GM12892 (cell line): Measurements from ENCODE around the gene POU2F1.
"Not testable (repeated sequence)": the region's sequence is repeated elsewhere in the genome, so short reads cannot be mapped to it uniquely, and the experiment has no call there.

ENCODE experiments used
- DNase-seq: peaks from one replicate; pipeline ENCODE4 v3.0.0; 2011; ENCODE audit not compliant: insufficient read length
- FAIRE-seq: peaks from 2 replicates; lab custom pipeline; 2011; peaks lifted over from hg19 to GRCh38; lab: Jason Lieb, UNC
- POLR2A ChIP-seq: IDR thresholded peaks from 2 replicates; pipeline ENCODE4 v1.6.1; 2011; ENCODE audit warnings: low read depth, low read length, control low read depth
- POLR2AphosphoS5 ChIP-seq: IDR thresholded peaks from 2 replicates; pipeline ENCODE4 v1.6.1; 2011; ENCODE audit warnings: low read depth, low read length, control low read depth
- TAF1 ChIP-seq: IDR thresholded peaks from 2 replicates; pipeline ENCODE4 v1.6.1; 2011; ENCODE audit warnings: low read depth, mild to moderate bottlenecking, control low read depth, low read length, borderline replicate concordance

POU2F1 gene

DNA sequence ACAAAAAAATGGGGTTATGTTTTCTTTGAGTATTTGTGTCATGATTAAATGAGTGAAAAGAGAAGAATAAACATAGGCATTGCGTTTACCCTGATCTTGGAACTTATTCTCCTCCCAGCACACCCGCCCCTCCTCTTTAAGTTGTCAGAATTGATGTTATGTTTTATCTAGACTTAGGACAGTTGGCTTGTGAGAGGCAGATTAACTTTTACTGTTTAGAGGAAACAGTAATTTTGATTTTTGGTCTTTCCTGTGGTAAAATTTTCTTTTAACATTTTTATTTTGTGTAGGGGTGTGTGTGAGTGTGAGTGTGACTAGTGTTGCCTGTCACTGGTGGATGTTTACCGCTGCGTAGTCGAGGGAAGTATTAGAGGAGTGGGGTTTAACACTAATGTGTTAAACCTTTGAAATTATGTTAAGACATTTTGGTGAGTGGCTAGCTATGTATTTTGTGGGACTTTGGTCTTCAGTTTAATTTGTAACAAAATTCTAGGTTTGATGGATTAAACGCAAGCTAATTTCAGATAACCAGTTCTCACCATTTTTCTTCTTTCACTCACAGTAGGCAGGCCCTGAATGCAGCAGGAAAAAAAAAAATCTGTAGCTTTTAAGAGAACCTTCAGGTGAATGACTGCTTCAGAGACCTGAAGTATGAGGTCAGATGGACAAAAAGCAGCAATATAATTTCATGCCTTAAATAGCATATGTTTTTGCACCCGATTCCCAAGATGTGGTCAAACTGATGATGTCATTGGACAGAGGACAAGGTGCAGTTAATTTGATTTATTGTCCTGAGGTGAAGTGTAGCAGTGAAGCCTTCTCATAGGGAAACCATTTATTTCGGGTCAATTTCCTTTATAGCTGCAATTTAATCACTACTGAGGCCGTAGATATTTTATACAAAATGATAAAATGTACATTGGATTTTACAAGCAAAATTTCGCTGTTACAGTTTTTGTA, 2.7 kb downstream of the POU2F1 start:
- TF ChIP-seq POLR2A (no peak), TAF1 (no peak), POLR2AphosphoS5 (no peak)
- DNase-seq (no peak), FAIRE-seq (peak; percentile 17)

DNA sequence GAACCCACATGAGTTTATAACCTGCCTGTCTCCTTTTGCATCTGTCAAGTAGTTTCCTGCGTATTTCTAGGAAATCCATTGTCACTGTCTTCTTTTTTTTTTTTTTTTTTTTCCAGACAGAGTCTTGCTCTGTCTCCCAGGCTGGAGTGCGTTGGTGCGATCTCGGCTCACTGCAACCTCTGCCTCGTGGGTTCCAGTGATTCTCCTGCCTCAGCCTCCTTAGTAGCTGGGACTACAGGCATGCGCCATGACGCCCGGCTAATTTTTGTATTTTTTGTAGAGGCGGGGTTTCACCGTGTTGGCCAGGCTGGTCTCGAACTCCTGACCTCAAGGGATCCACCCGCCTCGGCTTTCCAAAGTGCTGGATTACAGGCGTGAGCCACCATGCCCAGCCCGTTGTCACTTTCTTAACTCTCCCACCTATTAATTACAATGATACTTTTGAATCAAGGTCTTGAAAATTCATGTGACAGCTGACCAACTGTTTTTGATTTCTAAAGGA, 4.1 kb downstream of the POU2F1 start:
- not testable (repeated sequence) for DNase-seq, FAIRE-seq

DNA sequence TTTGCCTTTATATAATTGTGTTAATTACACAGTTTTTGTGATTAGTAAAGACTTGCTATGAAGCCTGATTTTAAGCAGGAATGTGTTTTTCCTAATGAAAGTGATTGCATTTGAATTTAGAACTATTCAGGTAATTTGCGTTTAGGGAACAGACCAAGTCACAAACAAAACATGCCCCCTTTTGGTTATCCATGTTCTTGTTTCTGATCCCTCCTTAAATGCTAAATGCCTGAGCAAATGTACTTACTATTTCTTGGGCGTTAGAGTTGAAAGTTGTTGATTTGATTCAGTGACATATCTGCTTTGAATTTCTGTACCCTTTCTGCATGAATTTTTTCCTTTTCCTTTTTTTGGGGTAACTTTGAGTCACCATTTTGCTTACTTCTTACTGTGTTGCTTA, 5.2 kb downstream of the POU2F1 start:
- no peak for FAIRE-seq

GRCh38 chr1:167227934-167228378, 7.3 kb downstream of the POU2F1 start:
- no peak for TF ChIP-seq POLR2A
- TF ChIP-seq TAF1 = no peak
- TF ChIP-seq POLR2AphosphoS5 = no peak
- FAIRE-seq = no peak

More for the DNA sequence above, 5.2 kb downstream of the POU2F1 start:
- TF ChIP-seq POLR2A = no peak
- no peak for TF ChIP-seq POLR2AphosphoS5
- TF ChIP-seq TAF1 = no peak
- no peak for DNase-seq

DNA sequence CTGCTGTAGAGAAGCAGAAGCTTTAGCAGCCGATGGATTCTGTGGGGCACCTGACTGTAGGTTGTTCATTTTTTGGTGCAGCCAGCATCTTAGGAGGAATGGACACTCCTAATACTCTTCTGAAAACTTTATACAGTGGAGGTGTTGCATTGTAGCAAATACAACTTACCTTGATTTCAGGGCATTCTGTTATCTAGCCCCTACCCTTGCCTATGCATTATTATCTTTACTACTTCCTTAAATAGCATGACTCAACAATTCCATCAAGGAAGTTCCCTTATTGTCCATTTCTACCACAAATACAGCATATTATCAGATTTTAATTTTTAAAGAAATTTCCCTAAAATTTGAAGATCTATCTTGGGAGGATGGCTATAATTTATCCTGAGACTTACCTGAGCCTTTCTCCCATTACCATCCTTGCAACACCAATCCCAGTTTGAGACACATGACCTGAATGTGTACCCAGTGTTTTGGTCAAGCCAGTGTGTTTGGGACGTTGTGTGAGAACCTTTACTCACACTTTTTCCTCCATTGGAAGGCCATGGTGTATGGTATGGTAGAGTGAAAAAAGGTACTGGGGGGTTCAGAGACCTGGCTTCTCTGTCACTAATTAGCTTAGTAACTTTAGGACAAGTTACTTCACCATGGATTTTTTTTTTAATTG, 9.2 kb downstream of the POU2F1 start:
- TF ChIP-seq TAF1 (no peak), POLR2AphosphoS5 (no peak), POLR2A (no peak)
- FAIRE-seq (peak; percentile 17), DNase-seq (no peak)

More at GRCh38 chr1:167227934-167228378, 7.3 kb downstream of the POU2F1 start:
- DNase-seq = no peak

DNA sequence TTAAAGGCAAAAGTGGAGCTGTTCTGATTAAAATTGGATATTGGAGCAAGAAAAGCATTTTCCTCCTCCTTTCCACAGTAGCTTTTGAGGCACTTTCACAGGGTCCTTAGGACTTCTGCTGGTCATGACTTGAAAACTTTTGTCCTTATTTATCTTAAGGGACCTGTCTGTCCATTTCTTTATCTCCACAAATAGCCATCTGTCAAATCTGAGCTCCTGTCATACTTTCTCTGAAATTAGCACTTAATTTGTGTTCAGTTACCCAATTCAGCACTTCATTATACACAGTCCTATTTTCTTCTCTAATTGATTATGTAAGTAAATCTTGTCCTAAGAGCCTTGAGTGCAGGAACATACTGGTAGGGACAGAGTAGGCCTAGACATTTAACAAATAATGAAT, 9.8 kb downstream of the POU2F1 start:
- DNase-seq (no peak), FAIRE-seq (peak; percentile 51)
- TF ChIP-seq POLR2AphosphoS5 = no peak
- no peak for TF ChIP-seq POLR2A

DNA sequence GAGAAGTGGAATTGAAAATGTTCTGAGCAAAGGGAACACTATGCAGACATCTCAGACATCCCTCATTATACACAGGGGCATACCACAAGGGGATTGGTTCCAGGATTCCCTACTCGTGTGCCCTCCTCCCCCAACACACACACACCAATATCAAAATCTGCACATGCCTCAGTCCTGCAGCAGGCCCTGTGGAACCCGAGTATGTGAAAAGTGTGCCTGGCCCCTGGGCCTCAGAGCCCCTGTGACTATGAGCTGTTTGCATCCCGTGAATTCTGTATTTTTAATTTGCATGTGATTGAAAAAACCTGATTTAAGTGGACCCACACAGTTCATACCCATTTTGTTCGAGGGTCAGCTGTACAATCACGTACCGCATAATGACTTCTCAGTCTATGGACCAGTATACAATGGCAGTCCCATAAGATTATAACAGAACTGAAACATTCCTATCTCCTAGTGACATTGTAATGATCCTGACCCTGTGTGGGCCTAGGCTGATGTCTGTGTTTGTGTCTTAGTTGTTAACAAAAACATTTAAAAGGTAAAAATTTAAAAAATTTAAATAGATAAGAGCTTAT, 11.3 kb downstream of the POU2F1 start:
- FAIRE-seq (no peak), DNase-seq (no peak)
- no peak for TF ChIP-seq POLR2AphosphoS5
- no peak for TF ChIP-seq TAF1
- TF ChIP-seq POLR2A = no peak

GRCh38 chr1:167232801-167233200, 12.1 kb downstream of the POU2F1 start:
- TF ChIP-seq POLR2AphosphoS5 = no peak
- no peak for TF ChIP-seq TAF1
- TF ChIP-seq POLR2A = no peak
- FAIRE-seq (no peak), DNase-seq (no peak)

DNA sequence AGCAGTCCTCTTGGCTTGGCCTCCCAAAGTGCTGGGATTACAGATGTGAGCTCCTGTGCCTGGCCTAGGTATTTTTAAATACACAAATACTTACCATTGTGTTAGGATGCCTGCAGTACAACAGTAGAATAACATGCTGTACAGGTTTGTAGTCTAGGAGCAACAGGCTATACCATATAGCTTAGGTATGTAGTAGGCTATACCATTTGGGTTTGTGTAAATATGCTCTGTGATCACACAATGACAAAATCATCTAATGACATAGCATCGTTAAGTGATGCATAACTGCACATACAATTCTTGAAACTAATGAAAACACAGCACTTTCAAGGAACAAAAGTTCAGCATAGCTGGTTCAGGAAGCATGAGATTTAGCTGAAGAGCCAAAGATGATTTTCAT, 12.7 kb downstream of the POU2F1 start:
- DNase-seq (no peak), FAIRE-seq (no peak)
- no peak for TF ChIP-seq POLR2A
- TF ChIP-seq TAF1 = no peak
- TF ChIP-seq POLR2AphosphoS5 = no peak

GRCh38 chr1:167237000-167237399, 16.3 kb downstream of the POU2F1 start:
- no peak for TF ChIP-seq POLR2AphosphoS5
- no peak for TF ChIP-seq POLR2A
- no peak for TF ChIP-seq TAF1
- FAIRE-seq (peak; percentile 9), DNase-seq (no peak)

DNA sequence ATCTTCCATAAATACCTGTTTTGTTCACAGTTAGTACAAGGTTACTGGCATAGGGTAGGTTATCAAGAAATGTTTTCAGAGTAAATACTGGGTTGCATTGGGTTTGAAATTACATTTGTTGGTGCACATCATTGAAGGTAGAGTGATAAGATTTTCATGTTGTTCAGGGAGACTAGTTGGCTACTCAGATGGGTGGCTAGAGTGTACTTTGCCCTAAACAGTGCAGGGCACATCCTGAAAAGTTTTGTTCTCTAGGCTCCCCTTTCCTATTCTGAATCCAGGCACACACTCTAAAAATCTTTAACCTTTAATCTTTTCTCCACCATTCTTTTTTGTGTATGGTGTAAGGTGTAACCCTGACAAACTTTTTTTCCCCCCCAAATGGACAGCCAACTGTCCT, 18.0 kb downstream of the POU2F1 start:
- TF ChIP-seq POLR2A (no peak), TAF1 (no peak), POLR2AphosphoS5 (no peak)
- DNase-seq (no peak), FAIRE-seq (no peak)
